Gastroesophageal sphincter (tissue), 4 donors: ENCODE results near the gene ADAM12. TPM values are rescaled to one million over a fixed set of nuclear protein-coding genes. Genes with fewer than 3 reads are reported as not detected.

Experiments
- ATAC-seq: fragments of 150-250 bp; one replicate; pipeline ENCODE4 v1.9.1; 2016; ENCODE audit warnings: mild to moderate bottlenecking, moderate library complexity
- H3K27ac ChIP-seq, 4 donors: fragments of 200-600 bp; sonication (generic) in 3 of 4; 1 replicate in 3 of 4; 2 replicates in 1 of 4; pipeline ENCODE4 v1.5.1; 2016 to 2019
- H3K27me3 ChIP-seq: fragments of 200-600 bp; sonication (generic); one replicate; pipeline ENCODE4 v1.5.1; 2019
- H3K36me3 ChIP-seq, 2 donors: fragments of 200-600 bp; sonication (generic); one replicate each; pipeline ENCODE4 v1.5.1; 2019; ENCODE audit warnings: control low read depth in 1 of 2
- H3K4me1 ChIP-seq, 3 donors: fragments of 200-600 bp; sonication (generic); 1 replicate in 2 of 3; 2 replicates in 1 of 3; pipeline ENCODE4 v1.5.1; 2016 to 2019; ENCODE audit warnings: control low read depth in 2 of 3
- H3K4me3 ChIP-seq, 2 donors: fragments of 200-600 bp; sonication (generic); one replicate each; pipeline ENCODE4 v1.5.1; 2019; ENCODE audit warnings: mild to moderate bottlenecking in 1 of 2, moderate library complexity in 1 of 2
- H3K9me3 ChIP-seq, 3 donors: fragments of 200-600 bp; sonication (generic); one replicate each; pipeline ENCODE4 v1.5.1; 2017 to 2019; ENCODE audit warnings: control low read depth in 2 of 3
- EP300 ChIP-seq: sonication (generic); formaldehyde crosslinking; IDR thresholded peaks from one replicate; pipeline ENCODE4 v1.6.1; 2017; ENCODE audit warnings: antibody characterized with exemption, mild to moderate bottlenecking
- POLR2A ChIP-seq, 2 donors: fragments of 450-650 bp; IDR thresholded peaks; one replicate each; pipeline ENCODE4 v1.6.1; 2017; ENCODE audit warnings: antibody characterized with exemption in 2 of 2, mild to moderate bottlenecking in 2 of 2, moderate library complexity in 1 of 2
- POLR2AphosphoS5 ChIP-seq: sonication (generic); formaldehyde crosslinking; IDR thresholded peaks from one replicate; pipeline ENCODE4 v1.6.1; 2017; ENCODE audit warnings: antibody characterized with exemption
- WGBS, 2 donors: methylation state at CpG; one replicate each; pipeline ENCODE4 v1.1.5; 2018; ENCODE audit warnings: low coverage in 1 of 2; 5-methylcytosine and 5-hydroxymethylcytosine counted together
- total RNA-seq, 4 donors: library from RNA; depleted of rRNA; stranded (reverse); fragments of >200 nt; gene quantifications; one replicate each; pipeline ENCODE4 v1.1.0, GENCODE V29; 2016
- TF ChIP-seq, protein P1 (sequence below), 4 experiments: fragments of 200-600 bp in 2 of 4; fragments of 450-650 bp in 2 of 4; sonication (generic) in 1 of 4; IDR thresholded peaks; one replicate each; pipeline ENCODE4 v1.5.1; 2017 to 2019; ENCODE audit warnings: antibody characterized with exemption in 4 of 4, mild to moderate bottlenecking in 2 of 4, moderate library complexity in 2 of 4

The ADAM12 gene
- total RNA-seq, 4 donors from 2014 or later, result 0.27 to 1.2 (median 0.89) TPM

DNA sequence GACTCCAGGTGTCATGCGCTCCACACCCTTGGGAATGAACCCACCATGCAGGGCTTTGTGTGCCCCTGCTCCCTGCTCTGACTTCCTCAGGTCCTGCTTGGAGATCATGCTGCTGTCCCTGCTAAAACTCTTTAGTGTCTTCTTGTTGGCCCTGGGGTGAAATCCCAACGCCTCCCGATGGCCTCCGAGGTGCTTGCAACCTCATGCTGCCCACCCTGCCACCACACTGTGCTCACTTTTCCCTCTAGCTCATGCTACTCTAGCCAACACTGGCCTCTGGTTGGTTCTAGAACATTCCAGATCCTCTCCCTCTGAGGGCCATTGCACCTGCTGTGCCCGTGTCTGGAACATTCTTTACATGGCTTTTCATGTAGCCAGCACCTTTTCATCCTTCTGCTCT is 227.7 kb downstream of the ADAM12 start:
- H3K27me3 ChIP-seq, result peaks cover 32% of the 10 kb centered on the region
- no peaks in the 10 kb centered on the region for H3K4me1 ChIP-seq
- H3K9me3 ChIP-seq, result no peaks in the 10 kb centered on the region
- no peak overlapping the region for H3K27ac ChIP-seq
- H3K36me3 ChIP-seq, result no peaks in the 10 kb centered on the region
- no peak overlapping the region for H3K4me3 ChIP-seq
- TF ChIP-seq, protein P1, sequence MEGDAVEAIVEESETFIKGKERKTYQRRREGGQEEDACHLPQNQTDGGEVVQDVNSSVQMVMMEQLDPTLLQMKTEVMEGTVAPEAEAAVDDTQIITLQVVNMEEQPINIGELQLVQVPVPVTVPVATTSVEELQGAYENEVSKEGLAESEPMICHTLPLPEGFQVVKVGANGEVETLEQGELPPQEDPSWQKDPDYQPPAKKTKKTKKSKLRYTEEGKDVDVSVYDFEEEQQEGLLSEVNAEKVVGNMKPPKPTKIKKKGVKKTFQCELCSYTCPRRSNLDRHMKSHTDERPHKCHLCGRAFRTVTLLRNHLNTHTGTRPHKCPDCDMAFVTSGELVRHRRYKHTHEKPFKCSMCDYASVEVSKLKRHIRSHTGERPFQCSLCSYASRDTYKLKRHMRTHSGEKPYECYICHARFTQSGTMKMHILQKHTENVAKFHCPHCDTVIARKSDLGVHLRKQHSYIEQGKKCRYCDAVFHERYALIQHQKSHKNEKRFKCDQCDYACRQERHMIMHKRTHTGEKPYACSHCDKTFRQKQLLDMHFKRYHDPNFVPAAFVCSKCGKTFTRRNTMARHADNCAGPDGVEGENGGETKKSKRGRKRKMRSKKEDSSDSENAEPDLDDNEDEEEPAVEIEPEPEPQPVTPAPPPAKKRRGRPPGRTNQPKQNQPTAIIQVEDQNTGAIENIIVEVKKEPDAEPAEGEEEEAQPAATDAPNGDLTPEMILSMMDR (IDR thresholded peaks at IDR 0.05), result no peak
- no peak for TF ChIP-seq EP300
- TF ChIP-seq POLR2A (IDR thresholded peaks at IDR 0.05), result no peak
- no peak for TF ChIP-seq POLR2AphosphoS5
- WGBS, 2 donors, result 40 to 69% methylated on average over 1 to 5 of the region's 5 CpGs
- no peak for ATAC-seq

DNA sequence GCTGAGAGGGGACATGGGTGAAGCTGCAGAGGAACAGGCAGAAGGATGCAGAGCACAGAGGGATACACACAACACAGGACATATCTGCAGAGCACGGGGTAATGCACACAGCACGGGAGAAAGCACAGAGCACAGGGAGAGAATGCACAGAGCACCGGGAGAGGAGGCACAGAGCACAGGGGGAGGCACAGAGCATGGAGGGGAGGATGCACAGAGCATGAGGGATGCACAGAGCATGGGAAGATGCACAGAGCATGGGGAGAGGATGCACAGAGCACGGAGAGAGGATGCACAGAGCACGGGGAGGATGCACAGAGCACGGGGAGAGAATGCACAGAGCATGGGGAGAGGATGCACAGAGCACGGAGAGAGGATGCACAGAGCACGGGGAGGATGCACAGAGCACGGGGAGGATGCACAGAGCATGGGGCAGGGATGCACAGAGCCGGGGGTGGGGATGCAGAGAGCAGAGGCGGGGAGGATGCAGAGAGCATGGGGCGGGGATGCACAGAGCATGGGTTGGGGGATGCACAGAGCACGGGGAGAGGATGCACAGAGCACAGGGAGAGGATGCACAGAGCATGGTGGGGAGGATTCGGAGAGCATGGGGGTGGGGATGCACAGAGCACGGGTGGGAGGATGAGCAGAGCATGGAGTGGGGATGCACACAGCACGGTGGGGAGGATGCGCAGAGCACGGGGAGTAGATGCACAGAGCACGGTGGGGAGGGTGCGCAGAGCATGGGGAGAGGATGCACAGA is 230.0 kb downstream of the ADAM12 start:
- Histone ChIP-seq H3K27me3 (peaks cover 32% of the 10 kb centered on the region), H3K27ac (no peak overlapping the region), H3K36me3 (no peaks in the 10 kb centered on the region), H3K4me1 (no peaks in the 10 kb centered on the region), H3K4me3 (no peak overlapping the region), H3K9me3 (no peaks in the 10 kb centered on the region)
- ATAC-seq, result no peak
- TF ChIP-seq EP300 (no peak), POLR2A (IDR thresholded peaks at IDR 0.05) (no peak), POLR2AphosphoS5 (no peak)
- TF ChIP-seq, protein P1 (IDR thresholded peaks at IDR 0.05), result no peak
- WGBS, 2 donors, result 66 to 68% methylated on average over 20 of the region's 20 CpGs

DNA sequence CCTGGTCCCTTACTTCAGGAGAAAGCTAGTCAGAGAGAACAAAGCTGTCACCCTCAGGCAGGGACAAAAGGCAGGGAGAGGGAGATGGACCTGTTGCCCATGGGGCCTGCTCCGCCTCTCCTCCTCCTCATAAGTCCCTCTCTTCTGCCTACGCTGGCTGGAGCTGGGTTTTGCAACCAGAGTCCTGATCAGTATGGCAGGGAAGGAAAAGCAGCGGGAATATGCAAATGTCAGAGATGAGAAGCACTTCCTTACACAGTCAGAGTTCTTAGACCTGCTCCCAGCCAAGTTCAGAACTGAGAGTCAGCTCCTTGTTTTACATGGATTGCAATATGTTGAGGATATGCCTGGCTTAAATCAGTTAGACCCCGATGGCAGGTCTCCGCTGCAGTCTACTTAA is 231.1 kb downstream of the ADAM12 start:
- ATAC-seq, result no peak
- Histone ChIP-seq H3K4me1 (no peaks in the 10 kb centered on the region), H3K27me3 (peaks cover 27% of the 10 kb centered on the region), H3K9me3 (no peaks in the 10 kb centered on the region), H3K36me3 (no peaks in the 10 kb centered on the region), H3K4me3 (no peak overlapping the region), H3K27ac (no peak overlapping the region)
- TF ChIP-seq POLR2A (IDR thresholded peaks at IDR 0.05) (no peak), EP300 (no peak), POLR2AphosphoS5 (no peak)
- TF ChIP-seq, protein P1 (IDR thresholded peaks at IDR 0.05), result no peak
- WGBS, 2 donors, result 53% methylated on average over 3 of the region's 5 CpGs; no CpG with 5 or more reads in 1 of the 2 donors

DNA sequence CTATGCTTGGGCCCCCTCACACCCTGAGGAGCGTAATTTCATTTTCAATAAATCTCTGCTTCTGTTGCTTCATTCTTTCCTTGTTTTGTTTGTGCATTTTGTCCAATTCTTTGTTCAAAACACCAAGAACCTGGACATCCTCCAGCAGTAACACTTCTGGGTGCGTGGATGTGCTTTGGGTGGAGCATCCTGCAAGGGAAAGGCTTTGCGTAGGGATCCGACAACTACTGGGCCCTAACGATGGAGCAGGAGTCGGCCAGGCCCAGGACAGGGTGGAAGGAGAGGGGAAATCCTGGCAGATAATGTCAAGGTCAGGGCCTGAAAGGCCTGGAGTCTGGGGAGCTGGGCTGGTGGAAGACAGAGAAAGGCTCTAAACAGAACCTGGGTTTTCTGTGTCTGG is 231.8 kb downstream of the ADAM12 start:
- TF ChIP-seq EP300 (no peak), POLR2AphosphoS5 (no peak), POLR2A (IDR thresholded peaks at IDR 0.05) (no peak)
- TF ChIP-seq, protein P1 (IDR thresholded peaks at IDR 0.05), result no peak
- Histone ChIP-seq H3K9me3 (no peaks in the 10 kb centered on the region), H3K4me1 (no peaks in the 10 kb centered on the region), H3K36me3 (no peaks in the 10 kb centered on the region), H3K4me3 (no peak overlapping the region), H3K27ac (no peak overlapping the region), H3K27me3 (peaks cover 24% of the 10 kb centered on the region)
- ATAC-seq, result no peak
- 40 to 76% methylated on average over 1 to 3 of the region's 6 CpGs for WGBS, 2 donors

DNA sequence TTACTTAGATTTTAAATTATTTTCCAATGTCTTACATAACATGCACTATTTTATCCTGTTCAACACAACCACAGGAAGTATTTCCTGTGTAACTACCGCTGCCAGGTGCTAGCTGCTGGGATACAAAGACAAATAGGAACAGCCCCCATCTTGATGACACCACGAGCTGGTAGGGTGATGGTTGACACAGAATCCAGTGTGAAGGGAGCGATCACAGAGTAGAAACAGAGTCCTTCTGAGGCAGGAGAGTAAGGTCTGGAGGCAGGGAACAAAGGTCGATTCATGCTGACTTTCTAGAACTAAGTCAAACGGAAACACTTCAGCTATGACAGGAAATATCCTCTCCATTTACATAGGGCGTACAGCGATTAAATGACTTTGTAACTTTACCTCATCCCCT is 232.3 kb downstream of the ADAM12 start:
- peaks cover 0 to 4% (median 0%) of the 10 kb centered on the region in 3 donors for H3K9me3 ChIP-seq
- TF ChIP-seq EP300 (no peak), POLR2A (IDR thresholded peaks at IDR 0.05) (no peak), POLR2AphosphoS5 (no peak)
- H3K27me3 ChIP-seq, result peaks cover 19% of the 10 kb centered on the region
- H3K4me3 ChIP-seq, result no peak overlapping the region
- no peak overlapping the region for H3K27ac ChIP-seq
- no peak for ATAC-seq
- H3K4me1 ChIP-seq, result no peaks in the 10 kb centered on the region
- WGBS, 2 donors, result 67 to 70% methylated on average over 2 to 7 of the region's 7 CpGs
- H3K36me3 ChIP-seq, result no peaks in the 10 kb centered on the region
